ENCODE data around the gene STK32B. TPM values are rescaled to one million over a fixed set of nuclear protein-coding genes. Genes with fewer than 3 reads are reported as not detected.

STK32B gene
- total RNA-seq, 1 donor from 2014 or later: 3.5 TPM

GRCh38 chr4:5257086-5257485, 205.8 kb downstream of the STK32B start:
- no peaks in the 10 kb centered on the region for H3K36me3 Mint-ChIP-seq (ENCODE audit: low read depth)
- no peak overlapping the region for H3K27ac Mint-ChIP-seq (ENCODE audit: unreplicated experiment)
- peaks cover 3% of the 10 kb centered on the region for H3K27me3 Mint-ChIP-seq (ENCODE audit: low read depth)
- no peak for TF ChIP-seq CTCF (conservative IDR thresholded peaks at IDR 0.05)
- no peaks in the 10 kb centered on the region for H3K9me3 Mint-ChIP-seq
- DNase-seq (ENCODE audit: low read depth, low spot score): no peak
- H3K4me3 Mint-ChIP-seq: no peak overlapping the region
- H3K4me1 Mint-ChIP-seq: no peaks in the 10 kb centered on the region

- Mint-ChIP-seq H3K9me3 (no peaks in the 10 kb centered on the region), H3K4me3 (no peak overlapping the region), H3K36me3 (ENCODE audit: low read depth) (no peaks in the 10 kb centered on the region), H3K27me3 (ENCODE audit: low read depth) (peaks cover 3% of the 10 kb centered on the region), H3K4me1 (no peaks in the 10 kb centered on the region), H3K27ac (ENCODE audit: unreplicated experiment) (no peak overlapping the region)
- no peak for TF ChIP-seq CTCF (conservative IDR thresholded peaks at IDR 0.05)
- no peak for DNase-seq (ENCODE audit: low read depth, low spot score)
These were observed 208.2 kb downstream of the STK32B start for GRCh38 chr4:5259471-5259870.

- Mint-ChIP-seq H3K27me3 (ENCODE audit: low read depth) (peaks cover 3% of the 10 kb centered on the region), H3K9me3 (no peaks in the 10 kb centered on the region), H3K4me1 (no peaks in the 10 kb centered on the region), H3K4me3 (no peak overlapping the region), H3K36me3 (ENCODE audit: low read depth) (no peaks in the 10 kb centered on the region), H3K27ac (ENCODE audit: unreplicated experiment) (no peak overlapping the region)
- TF ChIP-seq CTCF (conservative IDR thresholded peaks at IDR 0.05): no peak
- DNase-seq (ENCODE audit: low read depth, low spot score): no peak
These were observed 208.8 kb downstream of the STK32B start for GRCh38 chr4:5260121-5260520.

- TF ChIP-seq CTCF (conservative IDR thresholded peaks at IDR 0.05): no peak
- Mint-ChIP-seq H3K4me3 (no peak overlapping the region), H3K27me3 (ENCODE audit: low read depth) (peaks cover 6% of the 10 kb centered on the region), H3K27ac (ENCODE audit: unreplicated experiment) (no peak overlapping the region), H3K9me3 (no peaks in the 10 kb centered on the region), H3K4me1 (no peaks in the 10 kb centered on the region), H3K36me3 (ENCODE audit: low read depth) (no peaks in the 10 kb centered on the region)
- no peak for DNase-seq (ENCODE audit: low read depth, low spot score)
These were observed 210.6 kb downstream of the STK32B start for GRCh38 chr4:5261866-5262265.

- H3K27me3 Mint-ChIP-seq (ENCODE audit: low read depth): peaks cover 10% of the 10 kb centered on the region
- no peak for TF ChIP-seq CTCF (conservative IDR thresholded peaks at IDR 0.05)
- H3K36me3 Mint-ChIP-seq (ENCODE audit: low read depth): no peaks in the 10 kb centered on the region
- H3K9me3 Mint-ChIP-seq: no peaks in the 10 kb centered on the region
- DNase-seq (ENCODE audit: low read depth, low spot score): no peak
- H3K27ac Mint-ChIP-seq (ENCODE audit: unreplicated experiment): no peak overlapping the region
- H3K4me3 Mint-ChIP-seq: no peak overlapping the region
- no peaks in the 10 kb centered on the region for H3K4me1 Mint-ChIP-seq
These were observed 215.7 kb downstream of the STK32B start for GRCh38 chr4:5266991-5267390.

- no peak for TF ChIP-seq CTCF (conservative IDR thresholded peaks at IDR 0.05)
- no peaks in the 10 kb centered on the region for H3K36me3 Mint-ChIP-seq (ENCODE audit: low read depth)
- no peaks in the 10 kb centered on the region for H3K4me1 Mint-ChIP-seq
- no peak overlapping the region for H3K4me3 Mint-ChIP-seq
- no peak overlapping the region for H3K27ac Mint-ChIP-seq (ENCODE audit: unreplicated experiment)
- peaks cover 10% of the 10 kb centered on the region for H3K27me3 Mint-ChIP-seq (ENCODE audit: low read depth)
- no peak for DNase-seq (ENCODE audit: low read depth, low spot score)
- no peaks in the 10 kb centered on the region for H3K9me3 Mint-ChIP-seq
These were observed 216.1 kb downstream of the STK32B start for GRCh38 chr4:5267408-5267807.

All from neural crest cell (in vitro differentiated cells).